NT2/D1 (cell line): ENCODE results near the gene OTOF.
"Not testable (repeated sequence)": the region's sequence is repeated elsewhere in the genome, so short reads cannot be mapped to it uniquely, and the experiment has no call there.

Experiments
- DNase-seq: peaks from one replicate; pipeline ENCODE4 v3.0.0-alpha.2; 2011; ENCODE audit warnings: low read depth, low spot score
- H3K27me3 ChIP-seq: 2 replicates; pipeline ENCODE4 v1.6.0; 2011; ENCODE audit warnings: mild to moderate bottlenecking; ENCODE audit not compliant: insufficient read length, insufficient read depth
- H3K36me3 ChIP-seq: 2 replicates; pipeline ENCODE4 v1.6.1; 2011; ENCODE audit warnings: mild to moderate bottlenecking, low read length, mixed read lengths; ENCODE audit not compliant: insufficient read depth, insufficient read length
- H3K4me1 ChIP-seq: 2 replicates; pipeline ENCODE4 v1.5.1; 2011; ENCODE audit not compliant: insufficient read depth, insufficient read length
- H3K4me3 ChIP-seq: 2 replicates; pipeline ENCODE4 v1.5.1; 2011; ENCODE audit warnings: low read depth; ENCODE audit not compliant: insufficient read length
- H3K9ac ChIP-seq: 2 replicates; pipeline ENCODE4 v1.6.0; 2011; ENCODE audit warnings: low read depth; ENCODE audit not compliant: insufficient read length
- H3K9me3 ChIP-seq: 2 replicates; pipeline ENCODE4 v1.5.1; 2011; ENCODE audit warnings: mild to moderate bottlenecking, low read length; ENCODE audit not compliant: insufficient read depth
- SUZ12 ChIP-seq: IDR thresholded peaks from 2 replicates; pipeline ENCODE4 v1.6.1; 2011; ENCODE audit not compliant: insufficient read length, insufficient read depth; ENCODE audit errors: extremely low read depth
- YY1 ChIP-seq: IDR thresholded peaks from 2 replicates; pipeline ENCODE4 v1.6.1; 2011; ENCODE audit not compliant: insufficient read length, insufficient read depth
- ZNF274 ChIP-seq: IDR thresholded peaks from 2 replicates; pipeline ENCODE4 v1.6.1; 2011; ENCODE audit warnings: mild to moderate bottlenecking, low read depth, low read length

The OTOF gene

GRCh38 chr2:26469955-26470354 is 8.0 kb downstream of the OTOF start:
- TF ChIP-seq YY1 (no peak), ZNF274 (no peak), SUZ12 (no peak)
- H3K27me3 ChIP-seq: no peaks in the 10 kb centered on the region
- no peaks in the 10 kb centered on the region for H3K36me3 ChIP-seq
- H3K9me3 ChIP-seq: peaks cover 9% of the 10 kb centered on the region; the same call in 1 of the 2 replicates
- peaks cover 4% of the 10 kb centered on the region for H3K4me1 ChIP-seq
- no peak overlapping the region for H3K4me3 ChIP-seq
- H3K9ac ChIP-seq: no peak overlapping the region
- DNase-seq: no peak

- H3K9me3 ChIP-seq: peaks cover 9% of the 10 kb centered on the region; the same call in 1 of the 2 replicates
- no peaks in the 10 kb centered on the region for H3K27me3 ChIP-seq
- peaks cover 5% of the 10 kb centered on the region for H3K4me1 ChIP-seq
- no peak overlapping the region for H3K4me3 ChIP-seq
- H3K36me3 ChIP-seq: no peaks in the 10 kb centered on the region
- DNase-seq: peak; percentile 84
- TF ChIP-seq ZNF274 (no peak), SUZ12 (no peak), YY1 (no peak)
- H3K9ac ChIP-seq: no peak overlapping the region
Observed at GRCh38 chr2:26469092-26469710, 8.7 kb downstream of the OTOF start.

- not testable (repeated sequence) for H3K4me3 ChIP-seq, H3K9me3 ChIP-seq, H3K9ac ChIP-seq, H3K27me3 ChIP-seq, DNase-seq, H3K36me3 ChIP-seq
- peaks cover 10% of the 10 kb centered on the region for H3K4me1 ChIP-seq
Observed at GRCh38 chr2:26468544-26468943, 9.4 kb downstream of the OTOF start.

- no peak for TF ChIP-seq ZNF274
- no peak for TF ChIP-seq YY1
- no peak for TF ChIP-seq SUZ12
- Histone ChIP-seq H3K9me3 (peaks cover 9% of the 10 kb centered on the region; the same call in 1 of the 2 replicates), H3K4me1 (peaks cover 17% of the 10 kb centered on the region), H3K9ac (no peak overlapping the region), H3K4me3 (no peak overlapping the region), H3K27me3 (no peaks in the 10 kb centered on the region), H3K36me3 (no peaks in the 10 kb centered on the region)
- DNase-seq: no peak
Observed at GRCh38 chr2:26466662-26467310, 11.1 kb downstream of the OTOF start.

- no peak for TF ChIP-seq SUZ12
- TF ChIP-seq YY1: no peak
- no peak for TF ChIP-seq ZNF274
- H3K4me1 ChIP-seq: peaks cover 20% of the 10 kb centered on the region
- DNase-seq: no peak
- no peak overlapping the region for H3K9ac ChIP-seq
- no peak overlapping the region for H3K4me3 ChIP-seq
- H3K9me3 ChIP-seq: peaks cover 9% of the 10 kb centered on the region; the same call in 1 of the 2 replicates
- H3K36me3 ChIP-seq: no peaks in the 10 kb centered on the region
- H3K27me3 ChIP-seq: no peaks in the 10 kb centered on the region
Observed at GRCh38 chr2:26465981-26466471, 11.9 kb downstream of the OTOF start.

GRCh38 chr2:26465266-26465925 is 12.5 kb downstream of the OTOF start:
- no peaks in the 10 kb centered on the region for H3K27me3 ChIP-seq
- H3K4me1 ChIP-seq: peaks cover 23% of the 10 kb centered on the region
- H3K36me3 ChIP-seq: no peaks in the 10 kb centered on the region
- TF ChIP-seq SUZ12 (no peak), ZNF274 (no peak), YY1 (no peak)
- no peak for DNase-seq
- no peak overlapping the region for H3K9ac ChIP-seq
- peaks cover 9% of the 10 kb centered on the region; the same call in 1 of the 2 replicates for H3K9me3 ChIP-seq
- no peak overlapping the region for H3K4me3 ChIP-seq
